Activated CD8-positive, alpha-beta memory T cell treated with anti-CD3 and anti-CD28 coated beads, Interleukin-2, amount 10 ng/mL, durations not matched to agents 7 days and 5 days (primary cell): ENCODE measurements around the gene DALRD3. TPM values are rescaled to one million over a fixed set of nuclear protein-coding genes. Genes with fewer than 3 reads are reported as not detected.

ENCODE experiments used
- ATAC-seq: fragments of 150-1000 bp; cut with Tn5 transposase; one replicate; pipeline ENCODE4 v1.10.0; 2021; ENCODE audit warnings: moderate library complexity
- CTCF ChIA-PET: fragments of 350-600 bp; sonication (Branson Sonifier 250); formaldehyde crosslinking; loops from one replicate; lab custom pipeline; 2021; ENCODE audit warnings: antibody characterized with exemption; lab: Charles Lee
- DNase-seq: peaks from one replicate; pipeline ENCODE4 v3.0.0-alpha.2; 2020
- H3K27ac Mint-ChIP-seq: one replicate; pipeline ENCODE4 v1.8.0; 2021; ENCODE audit warnings: mild to moderate bottlenecking, mixed read lengths
- H3K27me3 Mint-ChIP-seq: one replicate; pipeline ENCODE4 v1.8.0; 2021; ENCODE audit warnings: mixed read lengths
- H3K36me3 Mint-ChIP-seq: one replicate; pipeline ENCODE4 v1.8.0; 2021; ENCODE audit warnings: mild to moderate bottlenecking, mixed read lengths
- H3K4me1 Mint-ChIP-seq: one replicate; pipeline ENCODE4 v1.8.0; 2021; ENCODE audit warnings: mixed read lengths
- H3K4me3 Mint-ChIP-seq: one replicate; pipeline ENCODE4 v1.8.0; 2021; ENCODE audit warnings: mild to moderate bottlenecking, moderate library complexity, mixed read lengths
- H3K9me3 Mint-ChIP-seq: one replicate; pipeline ENCODE4 v1.8.0; 2022; ENCODE audit warnings: low read depth, mixed read lengths
- total RNA-seq, 2 experiments: library from RNA; stranded (reverse); gene quantifications; one replicate each; pipeline ENCODE4 v1.2.3, GENCODE V29; 2021

The DALRD3 gene
- total RNA-seq = 10 to 100 TPM; 25.8 to 29.9 TPM

- ATAC-seq = peak; percentile 16
- H3K36me3 Mint-ChIP-seq = peaks cover 20% of the 10 kb centered on the region
- H3K4me1 Mint-ChIP-seq = peaks cover 36% of the 10 kb centered on the region
Observed at GRCh38 chr3:49017971-49018706, at the start of gene DALRD3. Gene DALRD3, minus strand, starts transcription at chr3:49018580. Its CDS starts 16 bp downstream, at chr3:49018564.

GRCh38 chr3:49058011-49058410 lies 39.6 kb upstream of the DALRD3 start:
- no peaks in the 10 kb centered on the region for H3K4me1 Mint-ChIP-seq
- H3K27me3 Mint-ChIP-seq = no peaks in the 10 kb centered on the region
- no peak overlapping the region for H3K4me3 Mint-ChIP-seq
- CTCF ChIA-PET = interaction anchor here (0.6 to 1.3 kb wide), 2 partner anchors 34 to 71 kb away, joined by 3 to 4 read pairs; no protein-coding TSS in a partner anchor
- H3K9me3 Mint-ChIP-seq = no peaks in the 10 kb centered on the region
- no peak overlapping the region for H3K27ac Mint-ChIP-seq
- no peak for DNase-seq
- peaks cover 36% of the 10 kb centered on the region for H3K36me3 Mint-ChIP-seq
- ATAC-seq = no peak

More at GRCh38 chr3:49017971-49018706, at the start of gene DALRD3:
- Mint-ChIP-seq H3K4me3 (peak within 1 kb of the TSS; percentile 90), H3K9me3 (no peaks in the 10 kb centered on the region), H3K27ac (peak within 1 kb of the TSS; percentile 94), H3K27me3 (no peaks in the 10 kb centered on the region)
- DNase-seq = peak; percentile 79
- CTCF ChIA-PET = interaction anchor here (2.6 to 9.4 kb wide), 3 partner anchors 11 to 120 kb away, joined by 7 to 101 read pairs (median 88); partner anchors contain the start of genes P4HTM, SLC25A20 and WDR6

GRCh38 chr3:49057268-49057667 lies 38.9 kb upstream of the DALRD3 start:
- CTCF ChIA-PET = no interaction called here
- no peak overlapping the region for H3K4me3 Mint-ChIP-seq

GRCh38 chr3:49054344-49054862 lies 36.0 kb upstream of the DALRD3 start:
- Mint-ChIP-seq H3K27me3 (no peaks in the 10 kb centered on the region), H3K4me3 (no peak overlapping the region), H3K36me3 (peaks cover 53% of the 10 kb centered on the region), H3K4me1 (no peaks in the 10 kb centered on the region), H3K9me3 (no peaks in the 10 kb centered on the region), H3K27ac (no peak overlapping the region)
- no peak for DNase-seq
- no peak for ATAC-seq
- CTCF ChIA-PET = no interaction called here

More at GRCh38 chr3:49057268-49057667, 38.9 kb upstream of the DALRD3 start:
- Mint-ChIP-seq H3K27me3 (no peaks in the 10 kb centered on the region), H3K4me1 (no peaks in the 10 kb centered on the region), H3K36me3 (peaks cover 39% of the 10 kb centered on the region), H3K27ac (no peak overlapping the region), H3K9me3 (no peaks in the 10 kb centered on the region)
- DNase-seq (no peak), ATAC-seq (no peak)

- no peak overlapping the region for H3K27ac Mint-ChIP-seq
- peaks cover 55% of the 10 kb centered on the region for H3K36me3 Mint-ChIP-seq
- H3K9me3 Mint-ChIP-seq = no peaks in the 10 kb centered on the region
Observed at GRCh38 chr3:49053543-49053942, 35.2 kb upstream of the DALRD3 start.

GRCh38 chr3:49035281-49035680 lies 16.9 kb upstream of the DALRD3 start:
- Mint-ChIP-seq H3K27me3 (no peaks in the 10 kb centered on the region), H3K4me3 (no peak overlapping the region), H3K4me1 (no peaks in the 10 kb centered on the region), H3K9me3 (no peaks in the 10 kb centered on the region), H3K27ac (no peak overlapping the region), H3K36me3 (peaks cover 24% of the 10 kb centered on the region)
- ATAC-seq = no peak
- CTCF ChIA-PET = no interaction called here
- DNase-seq = no peak

More at GRCh38 chr3:49053543-49053942, 35.2 kb upstream of the DALRD3 start:
- CTCF ChIA-PET = interaction anchor here (0.8 kb wide), 1 partner anchor 24 kb away, joined by 3 read pairs; the partner anchor contains the start of gene IMPDH2
- ATAC-seq = no peak
- no peaks in the 10 kb centered on the region for H3K4me1 Mint-ChIP-seq
- H3K27me3 Mint-ChIP-seq = no peaks in the 10 kb centered on the region
- H3K4me3 Mint-ChIP-seq = no peak overlapping the region
- no peak for DNase-seq

- Mint-ChIP-seq H3K27ac (no peak overlapping the region), H3K4me3 (no peak overlapping the region), H3K9me3 (no peaks in the 10 kb centered on the region), H3K4me1 (no peaks in the 10 kb centered on the region), H3K27me3 (no peaks in the 10 kb centered on the region), H3K36me3 (peaks cover 24% of the 10 kb centered on the region)
- DNase-seq (no peak), ATAC-seq (no peak)
- CTCF ChIA-PET = no interaction called here
Observed at GRCh38 chr3:49034650-49035049, 16.3 kb upstream of the DALRD3 start.

- no peak for DNase-seq
- Mint-ChIP-seq H3K27ac (no peak overlapping the region), H3K4me1 (peaks cover 15% of the 10 kb centered on the region), H3K4me3 (no peak overlapping the region), H3K27me3 (no peaks in the 10 kb centered on the region), H3K9me3 (no peaks in the 10 kb centered on the region), H3K36me3 (peaks cover 29% of the 10 kb centered on the region)
- CTCF ChIA-PET = interaction anchor here (0.9 to 2.5 kb wide), 3 partner anchors 11 to 45 kb away, joined by 3 to 16 read pairs (median 3); partner anchors contain the start of genes NDUFAF3 and WDR6
- no peak for ATAC-seq
Observed at GRCh38 chr3:49032646-49033304, 14.4 kb upstream of the DALRD3 start.

GRCh38 chr3:49030321-49030720 lies 11.9 kb upstream of the DALRD3 start:
- DNase-seq (no peak), ATAC-seq (no peak)
- Mint-ChIP-seq H3K4me3 (no peak overlapping the region), H3K9me3 (no peaks in the 10 kb centered on the region), H3K36me3 (peaks cover 41% of the 10 kb centered on the region), H3K27ac (peak overlapping the region; percentile 44), H3K27me3 (no peaks in the 10 kb centered on the region), H3K4me1 (peaks cover 35% of the 10 kb centered on the region)
- CTCF ChIA-PET = interaction anchor here (1.5 to 2.5 kb wide), 2 partner anchors 9 to 39 kb away, joined by 4 to 16 read pairs; partner anchors contain the start of gene NDUFAF3

GRCh38 chr3:49029563-49029884 lies 11.1 kb upstream of the DALRD3 start:
- Mint-ChIP-seq H3K9me3 (no peaks in the 10 kb centered on the region), H3K4me3 (peak overlapping the region; percentile 89), H3K27me3 (no peaks in the 10 kb centered on the region), H3K27ac (peak overlapping the region; percentile 95), H3K4me1 (peaks cover 42% of the 10 kb centered on the region), H3K36me3 (peaks cover 44% of the 10 kb centered on the region)
- no peak for DNase-seq
- CTCF ChIA-PET = interaction anchor here (0.7 to 1.8 kb wide), 5 partner anchors 9 to 64 kb away, joined by 3 to 9 read pairs (median 5); partner anchors contain the start of genes QRICH1 and WDR6
- ATAC-seq = no peak

GRCh38 chr3:49028673-49029562 lies 10.5 kb upstream of the DALRD3 start, which contains the start of gene IMPDH2:
Gene IMPDH2, minus strand, starts transcription at chr3:49029398. Its CDS starts 48 bp downstream, at chr3:49029350.
- Mint-ChIP-seq H3K4me1 (peaks cover 47% of the 10 kb centered on the region), H3K9me3 (no peaks in the 10 kb centered on the region), H3K4me3 (peak within 1 kb of the TSS; percentile 89), H3K27ac (peak within 1 kb of the TSS; percentile 95), H3K27me3 (no peaks in the 10 kb centered on the region), H3K36me3 (peaks cover 50% of the 10 kb centered on the region)
- DNase-seq (peak; percentile 95), ATAC-seq (peak; percentile 96)
- CTCF ChIA-PET = interaction anchor here (0.7 to 1.8 kb wide), 7 partner anchors 8 to 65 kb away, joined by 3 to 9 read pairs (median 4); partner anchors contain the start of genes QRICH1 and WDR6

GRCh38 chr3:49028298-49028672 lies 9.9 kb upstream of the DALRD3 start:
- Mint-ChIP-seq H3K4me1 (peaks cover 52% of the 10 kb centered on the region), H3K27ac (peak overlapping the region; percentile 95), H3K4me3 (peak overlapping the region; percentile 89), H3K27me3 (no peaks in the 10 kb centered on the region), H3K36me3 (peaks cover 55% of the 10 kb centered on the region), H3K9me3 (no peaks in the 10 kb centered on the region)
- CTCF ChIA-PET = interaction anchor here (1.1 to 1.8 kb wide), 4 partner anchors 21 to 65 kb away, joined by 4 to 9 read pairs (median 4); partner anchors contain the start of genes QRICH1 and WDR6
- no peak for ATAC-seq
- DNase-seq = peak; percentile 39
